ENCODE measurements around the gene HOXC11. TPM values are rescaled to one million over a fixed set of nuclear protein-coding genes. Genes with fewer than 3 reads are reported as not detected.

HOXC11 gene
- total and polyA plus RNA-seq, 2 of the 4 experiments (the other 2 are of a cell fraction) = not detected

DNA sequence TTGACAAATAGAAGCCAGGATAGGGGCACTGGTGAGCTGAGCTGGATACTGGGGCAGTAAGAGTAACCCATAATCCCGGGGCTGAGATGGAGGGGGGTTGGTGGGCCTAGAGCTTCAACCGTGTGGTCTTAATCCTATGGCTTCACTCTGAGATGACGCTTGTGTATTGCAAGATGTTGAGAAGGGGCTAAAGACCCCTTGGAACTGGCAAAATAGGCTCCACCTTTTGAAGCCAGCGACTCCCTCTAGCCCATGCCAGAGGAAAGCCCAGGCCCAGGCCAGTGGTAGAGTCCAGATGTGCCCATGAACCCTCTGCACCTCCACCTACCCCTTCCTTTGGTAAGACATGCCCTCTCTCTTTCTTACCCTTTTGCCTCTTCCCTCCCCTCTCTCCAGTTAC, 13.6 kb upstream of the HOXC11 start:
- DNase-seq (no peak), ATAC-seq (ENCODE audit: low read depth) (no peak)
- Histone ChIP-seq H2BK20ac (ENCODE audit: low read depth, low read length) (no peak overlapping the region), H3K56ac (ENCODE audit: extremely low read depth, insufficient read depth, low read length) (no peak overlapping the region), H3K14ac (replicated peaks; ENCODE audit: low read depth, low read length) (no peak overlapping the region), H3K4me1 (ENCODE audit: control insufficient read depth, insufficient read depth, low read length) (no peaks in the 10 kb centered on the region), H3K27me3 (ENCODE audit: control insufficient read depth, insufficient read depth, low read length) (peaks cover 92% of the 10 kb centered on the region), H3K4me3 (ENCODE audit: insufficient read depth, low read depth, low read length) (no peak overlapping the region), H2BK5ac (ENCODE audit: low read depth, low read length, poor library complexity, severe bottlenecking) (no peak overlapping the region), H3K23ac (ENCODE audit: low read depth, low read length) (no peak overlapping the region), H3K79me1 (ENCODE audit: low read depth in 1 of 2, low read length in 2 of 2) (no peaks in the 10 kb centered on the region), H4K5ac (ENCODE audit: low read depth, low read length) (no peak overlapping the region), H2AFZ (replicated peaks; ENCODE audit: low read length, poor library complexity) (no peak overlapping the region), H4K91ac (ENCODE audit: insufficient read depth, low read depth, low read length) (no peak overlapping the region), H2BK15ac (ENCODE audit: low read depth, low read length) (no peak overlapping the region), H4K20me1 (ENCODE audit: insufficient read depth, low read length) (no peaks in the 10 kb centered on the region), H3K9me1 (ENCODE audit: insufficient read depth, low read length) (no peaks in the 10 kb centered on the region), H2AK9ac (replicated peaks; ENCODE audit: low read depth, low read length, poor library complexity) (no peak overlapping the region), H3K4ac (ENCODE audit: low read depth, low read length) (no peak overlapping the region), H3K4me2 (ENCODE audit: low read depth, low read length) (no peak overlapping the region), H2AK5ac (ENCODE audit: low read depth, low read length) (no peak overlapping the region), H3K18ac (ENCODE audit: low read depth, low read length) (no peak overlapping the region), H2BK120ac (ENCODE audit: low read depth, low read length) (no peak overlapping the region), H3K27ac (ENCODE audit: insufficient read depth, low read length) (no peak overlapping the region), H3K36me3 (ENCODE audit: control insufficient read depth, insufficient read depth, low read length) (no peaks in the 10 kb centered on the region), H4K8ac (ENCODE audit: low read depth in 2 of 2, low read length in 2 of 2) (no peak overlapping the region), H3K9me3 (ENCODE audit: control insufficient read depth, insufficient read depth, low read length) (peaks cover 5% of the 10 kb centered on the region), H3K9ac (ENCODE audit: low read depth, low read length) (no peak overlapping the region)
- TF ChIP-seq, protein P1, sequence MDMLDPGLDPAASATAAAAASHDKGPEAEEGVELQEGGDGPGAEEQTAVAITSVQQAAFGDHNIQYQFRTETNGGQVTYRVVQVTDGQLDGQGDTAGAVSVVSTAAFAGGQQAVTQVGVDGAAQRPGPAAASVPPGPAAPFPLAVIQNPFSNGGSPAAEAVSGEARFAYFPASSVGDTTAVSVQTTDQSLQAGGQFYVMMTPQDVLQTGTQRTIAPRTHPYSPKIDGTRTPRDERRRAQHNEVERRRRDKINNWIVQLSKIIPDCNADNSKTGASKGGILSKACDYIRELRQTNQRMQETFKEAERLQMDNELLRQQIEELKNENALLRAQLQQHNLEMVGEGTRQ (IDR thresholded peaks at IDR 0.05; ENCODE audit: low read depth, low read length) = no peak
- TF ChIP-seq CEBPB (IDR thresholded peaks at IDR 0.05; ENCODE audit: low read depth, low read length) (no peak), CHD1 (IDR thresholded peaks at IDR 0.05; ENCODE audit: low read depth, low read length) (no peak), MAZ (IDR thresholded peaks at IDR 0.05; ENCODE audit: borderline replicate concordance, low read depth, low read length) (no peak), MXI1 (IDR thresholded peaks at IDR 0.05; ENCODE audit: borderline replicate concordance, low read depth, low read length) (no peak), RAD21 (IDR thresholded peaks at IDR 0.05; ENCODE audit: low read length) (no peak), RFX5 (IDR thresholded peaks at IDR 0.05; ENCODE audit: low read depth, low read length) (no peak), BHLHE40 (IDR thresholded peaks at IDR 0.05; ENCODE audit: low read depth, low read length) (no peak), NFE2L2 (IDR thresholded peaks at IDR 0.05; ENCODE audit: low read depth, low read length) (no peak), POLR2A (IDR thresholded peaks at IDR 0.05; ENCODE audit: low read depth, low read length) (no peak), FOS (IDR thresholded peaks at IDR 0.05; ENCODE audit: low read depth, low read length) (no peak), SMC3 (IDR thresholded peaks at IDR 0.05; ENCODE audit: low read depth, low read length) (no peak), RCOR1 (IDR thresholded peaks at IDR 0.05; ENCODE audit: insufficient replicate concordance, low read length) (no peak)
- TF ChIP-seq, protein P2, sequence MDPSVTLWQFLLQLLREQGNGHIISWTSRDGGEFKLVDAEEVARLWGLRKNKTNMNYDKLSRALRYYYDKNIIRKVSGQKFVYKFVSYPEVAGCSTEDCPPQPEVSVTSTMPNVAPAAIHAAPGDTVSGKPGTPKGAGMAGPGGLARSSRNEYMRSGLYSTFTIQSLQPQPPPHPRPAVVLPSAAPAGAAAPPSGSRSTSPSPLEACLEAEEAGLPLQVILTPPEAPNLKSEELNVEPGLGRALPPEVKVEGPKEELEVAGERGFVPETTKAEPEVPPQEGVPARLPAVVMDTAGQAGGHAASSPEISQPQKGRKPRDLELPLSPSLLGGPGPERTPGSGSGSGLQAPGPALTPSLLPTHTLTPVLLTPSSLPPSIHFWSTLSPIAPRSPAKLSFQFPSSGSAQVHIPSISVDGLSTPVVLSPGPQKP (IDR thresholded peaks at IDR 0.05; ENCODE audit: borderline replicate concordance, low read depth, low read length) = no peak
- TF ChIP-seq, protein P3, sequence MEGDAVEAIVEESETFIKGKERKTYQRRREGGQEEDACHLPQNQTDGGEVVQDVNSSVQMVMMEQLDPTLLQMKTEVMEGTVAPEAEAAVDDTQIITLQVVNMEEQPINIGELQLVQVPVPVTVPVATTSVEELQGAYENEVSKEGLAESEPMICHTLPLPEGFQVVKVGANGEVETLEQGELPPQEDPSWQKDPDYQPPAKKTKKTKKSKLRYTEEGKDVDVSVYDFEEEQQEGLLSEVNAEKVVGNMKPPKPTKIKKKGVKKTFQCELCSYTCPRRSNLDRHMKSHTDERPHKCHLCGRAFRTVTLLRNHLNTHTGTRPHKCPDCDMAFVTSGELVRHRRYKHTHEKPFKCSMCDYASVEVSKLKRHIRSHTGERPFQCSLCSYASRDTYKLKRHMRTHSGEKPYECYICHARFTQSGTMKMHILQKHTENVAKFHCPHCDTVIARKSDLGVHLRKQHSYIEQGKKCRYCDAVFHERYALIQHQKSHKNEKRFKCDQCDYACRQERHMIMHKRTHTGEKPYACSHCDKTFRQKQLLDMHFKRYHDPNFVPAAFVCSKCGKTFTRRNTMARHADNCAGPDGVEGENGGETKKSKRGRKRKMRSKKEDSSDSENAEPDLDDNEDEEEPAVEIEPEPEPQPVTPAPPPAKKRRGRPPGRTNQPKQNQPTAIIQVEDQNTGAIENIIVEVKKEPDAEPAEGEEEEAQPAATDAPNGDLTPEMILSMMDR (conservative IDR thresholded peaks at IDR 0.05; ENCODE audit: low read depth, low read length) = no peak
- intact Hi-C loops (cut with micrococcal nuclease) = no loop called here
- 0% methylated on average over 1 of the region's 4 CpGs; no CpG with 5 or more reads in 1 of the 2 experiments for WGBS, 2 experiments (ENCODE audit: extremely low coverage in 2 of 2, insufficient read length in 1 of 2)
- in situ Hi-C loops (cut with MboI; ENCODE audit: low sequenced_read_pairs) = no loop called here
- dilution Hi-C loops (cut with HindIII; ENCODE audit: low sequenced_read_pairs, unreplicated experiment) = no loop called here
- no TSS peak for BruUV-seq (replicated peaks)
- ChIA-PET POLR2A (ENCODE audit: unreplicated experiment) (no interaction called here), CTCF (no interaction called here)
